ENCODE data around the gene TLK2. TPM values are rescaled to one million over a fixed set of nuclear protein-coding genes. Genes with fewer than 3 reads are reported as not detected.

TLK2 gene
- total and polyA plus RNA-seq, 2 experiments from 2014 or later, result 19.6 to 56.1 TPM

- Histone ChIP-seq H4K20me1 (replicated peaks; ENCODE audit: insufficient read depth) (no peaks in the 10 kb centered on the region; the same call in 1 of the 2 replicates), H3K4me1 (ENCODE audit: insufficient read depth) (peaks cover 20% of the 10 kb centered on the region), H3F3A (replicated peaks; ENCODE audit: low read depth) (0 out of 2 replicates have a peak, but pooled peaks cover 8% of the 10 kb centered on the region), H3K79me2 (replicated peaks; ENCODE audit: insufficient read depth) (no peaks in the 10 kb centered on the region; the same call in 1 of the 2 replicates), H3K36me3 (ENCODE audit: insufficient read depth) (no peaks in the 10 kb centered on the region), H3K27me3 (ENCODE audit: insufficient read depth) (peaks cover 8% of the 10 kb centered on the region; the same call in 1 of the 2 replicates), H3K4me3 (no peak overlapping the region), H3K4me2 (no peak overlapping the region), H3K9me2 (ENCODE audit: insufficient read depth) (no peaks in the 10 kb centered on the region), H3K27ac (ENCODE audit: low read depth) (no peak overlapping the region), H2AFZ (no peak overlapping the region)
- ATAC-seq (no peak), DNase-seq (ENCODE audit: low spot score) (no peak)
- TF ChIP-seq EZH2phosphoT487 (IDR thresholded peaks at IDR 0.05; ENCODE audit: unreplicated experiment) (no peak), STAT1 (IDR thresholded peaks at IDR 0.05; ENCODE audit: unreplicated experiment) (no peak), POLR2AphosphoS5 (IDR thresholded peaks at IDR 0.05; ENCODE audit: low read depth) (no peak), ZNF462 (CRISPR knock-in tag; IDR thresholded peaks at IDR 0.05) (no peak)
- peaks cover 23% of the 10 kb centered on the region for H3K27me3 Mint-ChIP-seq (ENCODE audit: insufficient read depth, low read depth, poor library complexity)
- peaks cover 2% of the 10 kb centered on the region; the same call in 2 of the 3 replicates for H3K9me3 Mint-ChIP-seq
- no peak overlapping the region for H3K27ac Mint-ChIP-seq
- H3K36me3 Mint-ChIP-seq (ENCODE audit: low read depth), result peaks cover 2% of the 10 kb centered on the region; the same call in 1 of the 3 replicates
- no peak overlapping the region for H3K4me3 Mint-ChIP-seq
- peaks cover 27% of the 10 kb centered on the region for H3K4me1 Mint-ChIP-seq
Measured at GRCh38 chr17:62650587-62650986, 172.0 kb downstream of the TLK2 start.

GRCh38 chr17:62652251-62653001 is 173.8 kb downstream of the TLK2 start:
- H3K9me2 ChIP-seq (ENCODE audit: insufficient read depth), result no peaks in the 10 kb centered on the region
- H3K27me3 ChIP-seq (ENCODE audit: insufficient read depth), result peaks cover 8% of the 10 kb centered on the region; the same call in 1 of the 2 replicates
- peaks cover 20% of the 10 kb centered on the region for H3K4me1 ChIP-seq (ENCODE audit: insufficient read depth)
- H3K4me2 ChIP-seq, result peak overlapping the region; percentile 99
- ATAC-seq (peak; percentile 38), DNase-seq (ENCODE audit: low spot score) (peak; percentile 64)
- Mint-ChIP-seq H3K27me3 (ENCODE audit: insufficient read depth, low read depth, poor library complexity) (peaks cover 28% of the 10 kb centered on the region), H3K27ac (peak overlapping the region; percentile 74), H3K4me1 (peaks cover 27% of the 10 kb centered on the region), H3K9me3 (peaks cover 2% of the 10 kb centered on the region; the same call in 2 of the 3 replicates), H3K36me3 (ENCODE audit: low read depth) (peaks cover 4% of the 10 kb centered on the region; the same call in 2 of the 3 replicates), H3K4me3 (peak overlapping the region; percentile 83)
- no peaks in the 10 kb centered on the region for H3K36me3 ChIP-seq (ENCODE audit: insufficient read depth)
- peak overlapping the region; percentile 90 for H3K27ac ChIP-seq (ENCODE audit: low read depth)
- peak overlapping the region; percentile 96 for H2AFZ ChIP-seq
- H3K79me2 ChIP-seq (replicated peaks; ENCODE audit: insufficient read depth), result no peaks in the 10 kb centered on the region; the same call in 1 of the 2 replicates
- no peaks in the 10 kb centered on the region; the same call in 1 of the 2 replicates for H4K20me1 ChIP-seq (replicated peaks; ENCODE audit: insufficient read depth)
- H3K4me3 ChIP-seq, result peak overlapping the region; percentile 91
- 0 out of 2 replicates have a peak, but pooled peaks cover 8% of the 10 kb centered on the region for H3F3A ChIP-seq (replicated peaks; ENCODE audit: low read depth)
- TF ChIP-seq ETS1 (IDR thresholded peaks at IDR 0.05) (no peak), CTCF (conservative IDR thresholded peaks at IDR 0.05; ENCODE audit: low read depth in 2 of 2) (no peak)
